ENCODE results near the gene CHI3L1.

Gene CHI3L1

DNA sequence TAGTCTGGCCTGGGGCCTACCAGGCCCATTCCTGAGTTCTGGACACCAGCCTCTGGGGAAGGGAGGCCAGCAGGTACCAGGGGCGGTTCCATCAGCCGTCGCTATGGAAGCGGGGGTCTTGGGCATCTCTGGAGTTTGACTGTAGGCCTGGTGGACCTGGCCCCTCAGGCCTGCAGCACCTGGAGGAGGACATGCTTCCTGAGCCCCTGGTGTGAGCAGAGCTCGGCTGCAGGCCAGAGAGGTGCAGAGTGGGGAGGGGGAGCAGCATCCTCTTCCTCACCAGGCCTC lies 18.6 kb downstream of the CHI3L1 start:
- DNase-seq (ENCODE audit: low read depth), result no peak

DNA sequence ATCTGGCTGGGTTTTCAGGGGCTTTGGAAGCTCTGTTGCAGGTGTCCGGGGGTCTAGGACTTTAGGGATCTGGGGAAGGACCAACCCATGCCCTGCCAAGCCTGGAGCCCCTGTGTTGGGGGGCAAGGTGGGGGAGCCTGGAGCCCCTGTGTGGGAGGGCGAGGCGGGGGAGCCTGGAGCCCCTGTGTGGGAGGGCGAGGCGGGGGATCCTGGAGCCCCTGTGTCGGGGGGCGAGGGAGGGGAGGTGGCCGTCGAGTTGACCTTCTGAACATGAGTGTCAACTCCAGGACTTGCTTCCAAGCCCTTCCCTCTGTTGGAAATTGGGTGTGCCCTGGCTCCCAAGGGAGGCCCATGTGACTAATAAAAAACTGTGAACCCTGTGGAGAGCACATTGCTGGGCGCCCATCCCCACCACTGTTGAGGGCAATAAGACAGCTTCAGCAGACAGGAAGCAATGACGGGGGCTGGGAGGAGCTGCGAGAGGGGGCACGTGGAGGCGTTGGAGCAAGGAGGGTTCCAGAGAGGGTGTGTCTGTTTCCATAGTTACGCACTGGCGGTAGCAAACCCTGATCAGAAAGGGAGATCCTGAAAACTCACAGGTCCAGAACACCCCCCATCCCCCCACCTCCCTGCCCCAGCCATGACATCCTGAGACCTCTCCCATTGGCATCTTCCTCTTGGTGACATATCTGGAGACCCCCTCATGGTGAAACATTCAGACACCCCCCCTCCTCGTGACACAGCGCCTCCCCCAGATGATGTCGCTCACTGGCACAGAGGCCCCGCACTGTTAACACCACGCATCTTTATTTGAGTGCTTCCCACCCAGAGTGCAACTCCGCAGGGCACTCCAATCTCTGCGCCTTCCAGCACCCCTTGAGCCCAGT lies 19.2 kb downstream of the CHI3L1 start:
- no peak for DNase-seq (ENCODE audit: low read depth)

DNA sequence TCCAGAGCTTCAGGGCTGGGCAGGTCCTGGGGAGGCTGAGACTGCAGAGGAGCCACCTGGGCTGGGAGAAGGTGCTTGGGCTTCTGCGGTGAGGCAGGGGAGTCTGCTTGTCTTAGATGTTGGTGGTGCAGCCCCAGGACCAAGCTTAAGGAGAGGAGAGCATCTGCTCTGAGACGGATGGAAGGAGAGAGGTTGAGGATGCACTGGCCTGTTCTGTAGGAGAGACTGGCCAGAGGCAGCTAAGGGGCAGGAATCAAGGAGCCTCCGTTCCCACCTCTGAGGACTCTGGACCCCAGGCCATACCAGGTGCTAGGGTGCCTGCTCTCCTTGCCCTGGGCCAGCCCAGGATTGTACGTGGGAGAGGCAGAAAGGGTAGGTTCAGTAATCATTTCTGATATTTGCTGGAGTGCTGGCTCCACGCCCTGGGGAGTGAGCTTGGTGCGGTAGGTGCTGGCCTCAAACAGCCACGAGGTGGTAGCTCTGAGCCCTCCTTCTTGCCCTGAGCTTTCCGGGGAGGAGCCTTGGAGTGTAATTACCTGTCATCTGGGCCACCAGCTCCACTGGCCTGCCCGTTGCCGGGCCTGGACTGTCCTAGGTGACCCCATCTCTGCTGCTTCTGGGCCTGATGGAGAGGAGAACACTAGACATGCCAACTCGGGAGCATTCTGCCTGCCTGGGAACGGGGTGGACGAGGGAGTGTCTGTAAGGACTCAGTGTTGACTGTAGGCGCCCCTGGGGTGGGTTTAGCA lies 20.1 kb downstream of the CHI3L1 start:
- no peak for DNase-seq (ENCODE audit: low read depth)

DNA sequence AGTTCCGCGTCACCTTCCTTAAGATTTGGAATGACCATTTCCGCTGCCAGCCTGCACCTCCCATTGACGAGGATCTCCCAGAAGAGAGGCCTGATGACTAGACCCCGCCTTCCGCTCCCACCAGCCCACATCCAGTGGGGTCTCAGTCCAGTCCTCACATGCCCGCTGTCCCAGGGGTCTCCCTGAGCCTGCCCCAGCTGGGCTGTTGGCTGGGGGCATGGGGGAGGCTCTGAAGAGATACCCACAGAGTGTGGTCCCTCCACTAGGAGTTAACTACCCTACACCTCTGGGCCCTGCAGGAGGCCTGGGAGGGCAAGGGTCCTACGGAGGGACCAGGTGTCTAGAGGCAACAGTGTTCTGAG lies 20.7 kb downstream of the CHI3L1 start:
- DNase-seq (ENCODE audit: low read depth), result no peak

DNA sequence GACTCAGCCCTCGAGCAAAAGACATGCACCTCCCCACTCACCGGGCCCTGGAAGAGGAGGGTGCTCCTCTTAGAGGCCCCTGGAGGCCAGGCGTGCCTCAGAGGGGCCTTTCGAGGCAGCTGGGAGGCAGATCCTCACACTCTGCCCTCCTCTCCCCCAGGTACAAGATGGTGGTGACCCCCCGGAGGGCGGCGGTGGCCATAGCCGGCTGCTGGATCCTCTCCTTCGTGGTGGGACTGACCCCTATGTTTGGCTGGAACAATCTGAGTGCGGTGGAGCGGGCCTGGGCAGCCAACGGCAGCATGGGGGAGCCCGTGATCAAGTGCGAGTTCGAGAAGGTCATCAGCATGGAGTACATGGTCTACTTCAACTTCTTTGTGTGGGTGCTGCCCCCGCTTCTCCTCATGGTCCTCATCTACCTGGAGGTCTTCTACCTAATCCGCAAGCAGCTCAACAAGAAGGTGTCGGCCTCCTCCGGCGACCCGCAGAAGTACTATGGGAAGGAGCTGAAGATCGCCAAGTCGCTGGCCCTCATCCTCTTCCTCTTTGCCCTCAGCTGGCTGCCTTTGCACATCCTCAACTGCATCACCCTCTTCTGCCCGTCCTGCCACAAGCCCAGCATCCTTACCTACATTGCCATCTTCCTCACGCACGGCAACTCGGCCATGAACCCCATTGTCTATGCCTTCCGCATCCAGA lies 21.3 kb downstream of the CHI3L1 start:
- no peak for DNase-seq (ENCODE audit: low read depth)

DNA sequence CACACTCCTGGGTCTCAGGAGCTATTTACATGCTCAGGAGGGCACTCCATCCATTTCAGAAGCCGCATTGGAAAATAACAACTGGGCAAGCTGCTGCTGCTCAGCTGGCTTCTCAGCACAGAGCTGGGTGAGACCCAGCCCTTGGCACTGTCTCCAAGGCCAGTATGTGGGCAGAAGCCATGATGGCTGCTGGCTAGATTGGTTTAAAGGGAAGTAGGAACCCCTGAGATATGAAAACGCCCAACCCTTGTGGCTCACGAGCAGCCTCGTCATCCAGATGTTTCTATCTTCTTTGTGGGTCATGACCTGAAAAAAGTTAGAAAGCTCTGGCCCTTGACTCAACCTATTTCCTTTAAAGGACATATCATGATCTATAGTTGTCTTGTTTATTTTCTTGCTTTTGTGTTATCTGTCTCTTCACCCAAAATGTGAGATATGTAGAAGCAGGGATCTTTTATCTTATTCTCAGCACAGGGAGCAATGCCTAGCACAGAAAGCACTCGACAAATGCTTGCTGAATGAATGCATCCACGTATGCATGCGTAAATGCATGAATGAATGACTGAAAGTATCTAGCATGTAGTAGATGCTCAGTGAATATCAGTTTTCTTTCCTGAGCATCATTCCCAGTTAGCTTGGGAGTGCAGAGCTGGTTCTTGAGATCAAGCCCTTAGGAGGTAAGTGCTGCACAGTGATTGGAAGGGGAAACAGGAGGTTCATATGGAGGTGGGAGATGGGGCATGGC lies 22.4 kb downstream of the CHI3L1 start:
- DNase-seq (ENCODE audit: low read depth), result no peak

DNA sequence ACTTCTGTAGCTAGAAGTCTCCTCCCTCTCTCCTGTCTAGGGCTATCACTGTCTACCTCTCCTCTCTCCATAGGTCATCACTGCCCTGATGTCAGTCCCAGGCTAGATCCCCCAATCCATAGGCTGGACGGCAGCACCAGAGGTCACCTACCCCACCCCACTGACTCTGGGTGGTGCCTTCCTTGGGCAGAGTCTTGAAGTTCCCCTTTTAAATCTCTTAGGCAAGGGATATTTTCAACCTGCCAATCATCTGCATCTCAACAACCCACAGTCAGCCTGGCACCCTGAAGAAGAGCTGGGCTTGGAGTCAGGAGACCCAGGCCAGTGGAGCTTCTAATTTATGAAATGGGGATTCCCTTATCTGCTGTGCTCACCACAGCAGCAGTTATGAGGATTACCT lies 24.1 kb downstream of the CHI3L1 start:
- no peak for DNase-seq (ENCODE audit: low read depth)

DNA sequence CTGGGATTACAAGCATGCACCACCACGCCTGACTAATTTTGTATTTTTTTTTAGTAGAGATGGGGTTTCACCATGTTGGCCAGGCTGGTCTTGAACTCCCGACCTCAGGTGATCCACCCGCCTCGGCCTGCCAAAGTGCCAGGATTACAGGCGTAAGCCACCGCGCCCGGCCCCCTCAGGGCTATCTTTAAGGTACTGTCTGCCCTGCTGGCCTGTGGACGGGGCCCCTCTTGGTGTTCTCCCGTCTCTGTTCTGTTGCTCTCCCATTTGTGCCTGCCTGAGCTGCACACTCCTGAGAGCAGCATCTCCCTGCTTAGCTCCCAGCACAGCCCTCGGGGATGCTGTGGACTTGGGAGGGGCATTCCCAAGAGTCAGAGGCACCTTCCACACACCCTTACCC lies 24.8 kb downstream of the CHI3L1 start:
- DNase-seq (ENCODE audit: low read depth), result no peak

DNA sequence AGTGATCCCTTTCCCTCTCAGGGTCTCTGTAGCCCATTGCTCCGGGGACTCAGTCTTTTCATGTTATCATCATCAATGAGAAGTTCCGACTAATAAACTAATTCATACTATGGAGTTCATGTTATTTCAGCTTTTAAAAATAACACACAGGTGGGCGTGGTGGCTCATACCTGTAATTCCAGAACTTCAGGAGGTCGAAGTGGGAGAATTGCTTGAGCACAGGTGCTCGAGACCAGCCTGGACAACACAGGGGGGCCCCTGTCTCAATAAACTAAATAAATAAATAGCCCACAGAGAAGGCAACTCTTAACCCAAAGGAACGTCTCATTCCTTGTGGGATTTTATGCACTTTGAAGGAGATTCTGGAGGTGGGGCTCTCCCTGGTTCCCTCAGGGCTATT lies 25.3 kb downstream of the CHI3L1 start:
- DNase-seq (ENCODE audit: low read depth), result no peak

DNA sequence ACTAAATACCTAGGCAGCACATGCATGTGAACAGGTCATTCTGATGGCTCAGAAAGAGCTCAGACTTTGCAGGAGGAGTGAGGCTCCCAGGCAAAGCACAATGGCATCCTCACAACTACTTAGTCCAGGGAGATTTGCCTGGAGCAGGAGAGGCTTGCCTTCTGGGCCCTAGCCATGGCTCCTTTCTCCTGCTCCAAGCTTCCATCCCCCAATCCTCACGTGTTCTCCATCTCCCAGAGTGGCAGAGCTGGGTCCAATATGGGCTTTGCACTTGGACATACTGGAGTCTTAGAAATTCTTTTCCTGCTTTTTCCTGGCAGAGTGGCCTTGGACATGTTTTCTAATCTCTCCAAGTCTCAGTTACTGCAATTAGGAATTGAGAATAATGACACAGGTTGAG lies 26.7 kb downstream of the CHI3L1 start:
- no peak for DNase-seq (ENCODE audit: low read depth)

DNA sequence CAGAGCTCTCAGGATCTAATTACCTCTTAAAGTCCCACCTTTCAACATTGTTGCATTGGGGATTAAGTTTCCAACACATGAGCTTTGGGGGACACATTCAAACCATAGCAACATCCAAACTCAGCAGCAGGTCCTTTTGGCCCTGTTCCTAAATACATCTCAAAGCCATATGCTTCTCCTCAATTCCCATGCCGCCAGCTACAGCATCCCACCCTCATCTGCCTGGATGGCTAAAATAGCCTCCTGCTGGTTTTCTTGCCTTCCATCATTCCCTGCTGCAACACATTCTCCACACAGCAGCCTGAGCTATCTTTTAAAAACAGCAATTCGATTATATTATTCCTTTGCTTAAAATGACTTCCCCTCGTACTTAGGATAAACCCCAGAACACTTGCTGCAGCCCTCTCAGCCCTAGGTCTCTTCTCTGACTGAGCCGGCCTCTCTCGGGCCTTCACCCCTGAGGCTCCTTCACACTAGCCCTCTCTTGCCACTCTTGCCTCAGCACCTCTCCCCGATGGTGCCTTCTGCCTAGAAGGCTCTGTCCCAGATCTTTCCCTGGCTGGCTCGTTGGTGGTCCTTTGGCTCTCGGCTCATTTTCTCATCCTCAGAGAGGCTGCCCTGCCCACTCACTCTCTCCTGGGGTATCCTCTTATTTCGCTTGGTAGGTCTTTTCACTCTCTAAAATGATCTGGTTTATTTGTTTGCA lies 27.4 kb downstream of the CHI3L1 start:
- no peak for DNase-seq (ENCODE audit: low read depth)

DNA sequence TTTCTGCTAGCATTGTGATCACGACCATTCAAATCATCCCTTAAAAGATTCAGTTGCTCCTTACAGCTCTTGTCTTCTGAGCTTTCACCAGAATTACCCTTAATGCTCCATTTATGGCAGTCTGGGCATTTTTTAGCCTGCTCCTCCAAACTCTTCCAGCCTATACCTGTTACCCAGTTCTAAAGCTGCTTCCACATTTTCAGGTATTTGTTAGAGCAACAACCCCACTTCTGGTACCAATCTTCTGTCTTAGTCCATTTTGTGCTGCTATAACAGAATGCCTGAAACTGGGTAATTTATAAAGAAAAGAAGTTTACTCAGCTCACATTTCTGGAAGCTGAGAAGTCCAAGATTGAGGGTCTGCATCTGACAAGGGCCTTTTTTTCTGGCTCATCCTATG lies 28.1 kb downstream of the CHI3L1 start:
- no peak for DNase-seq (ENCODE audit: low read depth)

DNA sequence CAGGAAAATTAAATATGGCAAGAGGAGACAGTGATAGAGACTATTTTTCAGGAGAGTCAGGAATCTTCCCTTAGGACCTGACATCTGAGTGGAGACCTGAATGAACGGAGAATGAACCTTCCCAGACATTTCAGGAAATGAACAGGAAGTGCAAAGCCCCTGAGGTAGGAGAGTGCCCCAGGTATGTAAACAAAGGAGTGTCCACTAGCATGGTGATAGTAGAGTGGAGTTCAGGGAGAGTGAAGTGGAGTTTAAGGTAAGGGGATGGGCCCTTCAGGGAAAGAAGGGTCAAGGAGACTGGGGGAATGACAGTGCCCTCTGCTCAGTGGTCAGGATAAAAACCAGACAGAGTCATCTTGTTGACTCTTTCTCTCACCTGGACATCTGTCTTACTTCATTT lies 30.2 kb downstream of the CHI3L1 start:
- no peak for DNase-seq (ENCODE audit: low read depth)

DNA sequence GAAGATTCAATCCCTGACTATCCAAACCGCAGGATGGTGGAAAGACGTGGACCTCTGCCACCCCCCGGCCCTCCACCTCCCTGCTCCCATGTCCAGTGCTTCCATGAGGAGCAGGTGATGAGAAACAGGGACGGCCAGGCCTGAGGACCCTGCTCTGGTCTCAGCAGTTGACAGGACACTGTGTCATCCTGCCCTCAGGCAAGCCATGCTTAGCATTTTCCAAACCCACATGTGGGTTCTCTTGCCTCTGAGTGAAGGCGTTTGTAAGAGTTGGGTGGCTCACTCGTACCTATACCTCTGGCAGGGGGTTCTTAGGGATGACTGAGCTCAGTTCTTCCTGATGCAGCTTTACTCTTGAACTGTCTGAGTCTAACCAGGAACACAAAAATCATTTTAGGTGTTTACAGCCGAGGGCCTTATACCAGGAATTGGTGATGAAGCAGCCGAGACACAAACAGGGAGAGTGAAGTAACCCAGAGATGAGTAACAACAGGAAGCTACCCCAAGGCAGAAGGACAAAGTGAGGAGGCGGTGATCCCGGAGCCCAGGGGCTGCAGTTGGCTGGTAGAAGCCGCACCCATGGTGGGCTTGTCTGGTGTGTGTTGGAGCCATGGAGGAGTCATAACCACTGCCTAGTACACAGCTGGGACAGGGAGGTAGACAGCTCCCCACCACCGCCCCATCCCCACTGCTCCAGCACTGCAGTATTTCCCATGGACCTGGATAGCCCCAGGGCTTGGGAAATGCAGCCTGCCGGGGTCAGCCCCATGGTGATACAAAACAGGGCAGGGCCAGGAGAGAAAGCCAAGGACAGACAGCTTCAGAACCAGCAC lies 32.3 kb downstream of the CHI3L1 start:
- DNase-seq (ENCODE audit: low read depth), result no peak

DNA sequence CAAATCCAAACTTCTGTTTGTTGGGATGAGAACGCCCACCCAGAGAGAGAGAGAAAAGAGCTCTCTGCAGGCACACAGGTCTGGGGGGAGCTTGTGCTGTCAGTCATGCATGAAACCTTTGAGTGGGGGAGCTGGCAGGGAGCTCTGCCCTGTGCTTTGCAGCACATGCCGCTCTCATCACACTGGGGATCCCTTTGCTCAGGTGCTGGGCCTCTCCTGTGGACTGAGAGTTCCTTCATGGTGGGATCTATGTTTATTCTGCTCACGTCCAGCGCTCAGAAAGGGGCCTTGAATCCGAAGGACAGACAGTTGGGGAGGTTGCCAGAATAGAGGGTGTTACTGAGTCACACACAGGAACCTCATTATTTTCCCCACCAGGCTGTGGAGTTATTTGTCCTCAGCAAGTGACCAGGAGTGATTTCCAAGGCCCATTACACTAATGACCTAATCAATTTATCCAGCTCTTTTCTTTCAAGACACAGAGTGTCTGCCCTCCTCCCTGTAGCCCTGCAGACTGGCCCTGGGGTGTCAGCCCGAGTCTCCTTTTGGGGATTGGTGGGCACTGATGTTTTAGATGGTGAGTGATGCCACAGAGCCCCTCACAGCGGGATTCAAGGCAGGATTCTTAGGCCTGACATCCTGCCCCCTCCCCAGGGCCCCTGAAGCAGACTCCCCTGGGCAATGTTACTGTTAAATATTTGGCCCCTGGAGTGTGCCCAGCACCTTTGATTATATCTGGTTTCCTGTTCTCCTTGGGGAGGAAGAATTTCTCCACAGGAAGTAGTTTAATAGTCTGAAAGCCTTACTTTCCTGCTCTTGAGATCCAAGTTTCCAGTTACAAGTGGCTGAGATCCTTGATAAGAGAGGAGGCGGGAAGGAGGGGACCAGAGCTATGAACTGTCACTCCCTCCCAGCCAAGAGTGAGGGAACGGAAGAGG lies 33.2 kb downstream of the CHI3L1 start:
- no peak for DNase-seq (ENCODE audit: low read depth)

DNA sequence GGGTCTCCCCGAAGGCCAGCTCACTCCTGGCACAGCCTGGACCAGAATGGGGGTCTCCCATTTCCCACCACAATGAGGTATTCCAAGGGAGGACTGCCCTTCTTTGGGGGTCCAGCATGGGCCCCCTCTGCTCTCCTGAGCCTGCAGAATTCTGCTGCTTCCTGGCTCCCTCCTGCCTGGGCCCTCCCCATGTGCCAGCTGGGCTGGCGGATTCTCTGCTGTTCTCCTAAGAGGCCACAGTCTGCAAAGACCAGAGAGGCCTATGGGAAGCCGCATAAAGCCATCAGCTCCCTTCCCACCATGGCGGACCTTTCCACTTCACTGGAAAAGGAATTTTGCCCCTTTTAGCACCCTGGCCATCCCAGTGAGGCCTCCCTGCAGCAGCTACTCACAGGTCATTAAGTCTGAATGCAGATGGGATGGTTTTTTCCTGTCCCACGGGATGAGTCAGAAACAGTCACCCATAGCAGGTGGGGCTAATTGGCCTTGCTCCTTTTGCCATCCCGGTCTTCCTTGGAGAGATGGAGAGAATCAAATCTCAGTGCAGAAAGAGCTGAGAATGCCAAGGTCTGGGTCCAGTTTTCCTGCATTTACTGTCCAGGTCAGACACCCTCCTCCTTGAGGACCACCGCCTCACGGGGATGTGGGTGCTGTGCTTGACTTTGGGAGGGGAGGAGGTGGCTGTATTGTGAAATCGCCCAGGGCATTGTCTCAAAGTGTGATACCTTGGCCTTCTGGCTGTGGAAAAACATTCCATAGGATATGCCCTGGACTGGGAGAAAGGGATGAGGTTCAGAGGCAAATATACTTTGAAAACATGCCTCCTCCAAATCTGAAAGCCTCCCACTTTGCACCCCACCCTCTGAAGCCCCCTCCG lies 34.1 kb downstream of the CHI3L1 start:
- no peak for DNase-seq (ENCODE audit: low read depth)

DNA sequence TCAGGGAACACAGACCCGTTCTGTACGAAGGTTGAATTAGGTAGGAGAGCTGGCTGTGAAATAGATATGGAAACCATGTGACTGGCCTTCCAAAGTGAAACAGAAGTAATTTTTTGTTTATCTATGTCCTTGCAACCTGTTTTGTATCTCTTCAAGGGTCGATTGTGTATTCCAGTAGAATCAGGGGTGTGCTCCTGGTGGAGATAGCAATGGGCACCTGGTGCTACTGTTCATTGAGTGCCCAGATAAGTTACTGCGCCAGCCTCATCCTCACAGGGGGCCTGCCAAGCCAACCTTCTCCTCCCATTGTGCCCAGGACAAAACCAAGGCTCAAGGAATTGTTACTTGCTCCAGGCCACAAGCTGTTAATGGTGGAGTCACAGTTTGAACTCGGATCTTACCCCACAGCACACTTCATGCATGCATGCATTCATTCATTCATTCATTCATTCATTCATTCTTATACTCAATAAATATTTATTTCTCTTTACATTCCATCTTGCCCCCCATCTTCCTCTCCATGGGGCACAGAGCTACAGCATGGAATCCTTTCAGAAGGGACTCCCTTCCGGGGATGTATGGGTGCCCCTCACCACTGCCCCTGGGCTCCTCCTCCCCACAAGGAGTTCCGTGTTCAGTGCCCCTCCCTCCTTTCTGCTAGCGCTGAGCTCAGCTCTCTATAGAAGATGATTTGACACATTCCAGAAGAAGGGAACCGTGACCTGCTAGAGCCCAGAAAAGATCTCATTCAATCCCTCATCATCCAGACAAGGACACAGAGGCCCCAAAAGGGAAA lies 34.9 kb downstream of the CHI3L1 start:
- DNase-seq (ENCODE audit: low read depth), result no peak
